Right renal cortex interstitium (tissue), 3 donors: ENCODE results near the gene ADPRH. TPM values are rescaled to one million over a fixed set of nuclear protein-coding genes. Genes with fewer than 3 reads are reported as not detected.
"Not testable (repeated sequence)": the region's sequence is repeated elsewhere in the genome, so short reads cannot be mapped to it uniquely, and the experiment has no call there.

Experiments
- DNase-seq, 3 donors: peaks; one replicate each; pipeline ENCODE4 v3.0.0-alpha.2; 2013; ENCODE audit warnings: low read depth in 3 of 3, low spot score in 2 of 3
- polyA plus RNA-seq, 3 donors: library from polyadenylated mRNA; unstranded; fragments of 120-200 nt; gene quantifications; one replicate each; pipeline ENCODE4 v1.2.1, GENCODE V29; 2013; ENCODE audit not compliant: insufficient read length in 3 of 3

ADPRH gene
- polyA plus RNA-seq, 3 donors = 7.0 to 7.7 (median 7.6) TPM

- no peak for DNase-seq
These were observed 20.5 kb upstream of the ADPRH start for GRCh38 chr3:119558626-119559317.

- no peak for DNase-seq
These were observed 19.8 kb upstream of the ADPRH start, which contains the start of gene CD80 for GRCh38 chr3:119559441-119559963. CD80 (minus strand) TSS chr3:119559614; CDS start chr3:119557728, 1,886 bp downstream.

- no peak for DNase-seq
These were observed 19.1 kb upstream of the ADPRH start for GRCh38 chr3:119560160-119560559.

GRCh38 chr3:119562307-119562961, 16.9 kb upstream of the ADPRH start:
- no peak for DNase-seq

- not testable (repeated sequence) for DNase-seq
These were observed 16.0 kb upstream of the ADPRH start for GRCh38 chr3:119563334-119563733.

- no peak for DNase-seq
These were observed 10.1 kb upstream of the ADPRH start for GRCh38 chr3:119569156-119569555.

- DNase-seq = no peak
These were observed 9.1 kb upstream of the ADPRH start for GRCh38 chr3:119570229-119570628.

- DNase-seq = no peak
These were observed 8.1 kb upstream of the ADPRH start for GRCh38 chr3:119571230-119571629.

- no peak for DNase-seq
These were observed 7.6 kb upstream of the ADPRH start for GRCh38 chr3:119571688-119572087.

GRCh38 chr3:119575507-119575906, 3.8 kb upstream of the ADPRH start:
- DNase-seq = no peak

GRCh38 chr3:119580067-119580760, 922 bp downstream of the ADPRH start:
- DNase-seq = peak in 1 of 3 donors; percentile 49

- no peak for DNase-seq
These were observed 2.9 kb downstream of the ADPRH start for GRCh38 chr3:119582178-119582577.

GRCh38 chr3:119585208-119585607, 5.9 kb downstream of the ADPRH start:
- no peak for DNase-seq

GRCh38 chr3:119585856-119586570, 6.7 kb downstream of the ADPRH start:
- DNase-seq = no peak

GRCh38 chr3:119586733-119587172, 7.5 kb downstream of the ADPRH start:
- no peak for DNase-seq

- DNase-seq = no peak
These were observed 8.8 kb downstream of the ADPRH start for GRCh38 chr3:119588112-119588511.

GRCh38 chr3:119589102-119589773, 9.9 kb downstream of the ADPRH start:
- no peak for DNase-seq

- no peak for DNase-seq
These were observed 11.4 kb downstream of the ADPRH start for GRCh38 chr3:119590706-119591105.

- no peak for DNase-seq
These were observed 13.6 kb downstream of the ADPRH start for GRCh38 chr3:119592861-119593260.

GRCh38 chr3:119594066-119594465, 14.8 kb downstream of the ADPRH start:
- DNase-seq = no peak
